K562 (cell line): ENCODE data around the gene C2orf81. TPM values are rescaled to one million over a fixed set of nuclear protein-coding genes. Genes with fewer than 3 reads are reported as not detected.

Experiments
- ATAC-seq: fragments of 200-7000 bp; cut with Tn5 transposase; 3 replicates; pipeline ENCODE4 v1.9.1; 2020; ENCODE audit warnings: moderate library complexity
- BruUV-seq: library from RNA; stranded (reverse); fragments of 400-500 nt; replicated peaks from 2 replicates; lab custom pipeline; 2021; lab: Mats Ljungman, UMichigan
- CTCF ChIA-PET: fragments of 300-600 bp; formaldehyde crosslinking; extraction: SDS; loops from one replicate; lab custom pipeline; 2021; ENCODE audit warnings: low intra/inter-chr PET ratio; lab: Yijun Ruan, JAX
- POLR2A ChIA-PET: fragments of 300-600, 350-650 bp; sonication (Branson Sonifier 250); formaldehyde crosslinking; extraction: SDS; loops from one replicate; lab custom pipeline; 2021; ENCODE audit warnings: antibody characterized with exemption, inconsistent platforms; lab: Yijun Ruan, JAX
- DNase-seq, 4 experiments: peaks; one replicate each; pipeline versions ENCODE4 v3.0.0 to v3.0.0-alpha.2; 2011 to 2018; ENCODE audit warnings: low spot score in 3 of 4, mixed read lengths in 3 of 4; ENCODE audit errors: extremely low read depth in 1 of 4
- FAIRE-seq: peaks from 2 replicates; lab custom pipeline; 2011; peaks lifted over from hg19 to GRCh38; lab: Jason Lieb, UNC
- H2AFZ ChIP-seq: 2 replicates; pipeline ENCODE4 v1.6.0; 2011; ENCODE audit warnings: low read depth, low read length, control low read depth, inconsistent platforms
- H3K27ac ChIP-seq: fragments of 200-600 bp; 3 replicates; pipeline ENCODE4 v1.8.0; 2011; ENCODE audit warnings: low read depth, mild to moderate bottlenecking, control low read depth, inconsistent platforms, low read length, moderate library complexity, mixed read lengths; ENCODE audit errors: extremely low read depth
- H3K27me3 ChIP-seq, 2 experiments: fragments of 300-600 bp in 1 of 2; 2 replicates in 1 of 2; 3 replicates in 1 of 2; pipeline versions ENCODE4 v1.6.0 to v1.8.0; 2011; ENCODE audit warnings: inconsistent platforms in 2 of 2, low read length in 2 of 2, mild to moderate bottlenecking in 1 of 2, mixed read lengths in 1 of 2, moderate library complexity in 1 of 2; ENCODE audit not compliant: control insufficient read depth in 2 of 2, insufficient read depth in 2 of 2
- H3K36me3 ChIP-seq: fragments of 300-600 bp; 3 replicates; pipeline ENCODE4 v1.8.0; 2011; ENCODE audit warnings: mild to moderate bottlenecking, low read length, inconsistent platforms; ENCODE audit not compliant: control insufficient read depth, insufficient read depth
- H3K4me1 ChIP-seq, 2 experiments: fragments of 200-600 bp in 1 of 2; replicated peaks in 1 of 2; 2 replicates in 1 of 2; 3 replicates in 1 of 2; pipeline versions ENCODE4 v1.5.1 to v1.8.0; 2011; ENCODE audit warnings: inconsistent platforms in 2 of 2, low read length in 2 of 2, mild to moderate bottlenecking in 1 of 2, mixed read lengths in 1 of 2, moderate library complexity in 1 of 2; ENCODE audit not compliant: control insufficient read depth in 2 of 2, insufficient read depth in 2 of 2
- H3K4me2 ChIP-seq: 2 replicates; pipeline ENCODE4 v1.6.1; 2011; ENCODE audit warnings: low read length, control low read depth, inconsistent platforms, mixed read lengths; ENCODE audit not compliant: insufficient read depth
- H3K4me3 ChIP-seq: fragments of 200-600 bp; sonication (generic), shearing (Covaris generic); 2 replicates; pipeline ENCODE4 v1.5.1; 2016; ENCODE audit warnings: control low read depth, inconsistent platforms
- H3K79me2 ChIP-seq: fragments of 200-600 bp; 3 replicates; pipeline ENCODE4 v1.8.0; 2011; ENCODE audit warnings: low read length, inconsistent platforms; ENCODE audit not compliant: control insufficient read depth, insufficient read depth
- H3K9ac ChIP-seq, 2 experiments: 2 replicates each; pipeline versions ENCODE4 v1.6.0 to v1.6.1; 2011; ENCODE audit warnings: low read depth in 2 of 2, low read length in 2 of 2, control low read depth in 1 of 2, inconsistent platforms in 1 of 2, mild to moderate bottlenecking in 1 of 2, mixed read lengths in 1 of 2; ENCODE audit not compliant: insufficient read depth in 1 of 2
- H3K9me1 ChIP-seq: one replicate; pipeline ENCODE4 v1.6.0; 2011; ENCODE audit warnings: inconsistent platforms, mild to moderate bottlenecking, low read length, moderate library complexity; ENCODE audit not compliant: control insufficient read depth, insufficient read depth
- H3K9me3 ChIP-seq: replicated peaks from 2 replicates; pipeline ENCODE4 v1.5.1; 2011; ENCODE audit warnings: low read depth, low read length, inconsistent platforms; ENCODE audit not compliant: control insufficient read depth, insufficient read depth
- H4K20me1 ChIP-seq: replicated peaks from 2 replicates; pipeline ENCODE4 v1.6.1; 2011; ENCODE audit warnings: low read length, inconsistent platforms, mixed read lengths; ENCODE audit not compliant: control insufficient read depth, insufficient read depth
- HDAC6 ChIP-seq: IDR thresholded peaks from 2 replicates; pipeline ENCODE4 v1.6.1; 2012; ENCODE audit warnings: low read depth, mild to moderate bottlenecking, control low read depth, inconsistent platforms, low read length, moderate library complexity
- HINFP ChIP-seq: fragments of 450-650 bp; conservative IDR thresholded peaks from 2 replicates; pipeline ENCODE4 v1.6.1; 2016; ENCODE audit warnings: missing genetic modification characterization, low read depth, mild to moderate bottlenecking, control low read depth, missing compliant biosample characterization
- MAFK ChIP-seq: IDR thresholded peaks from 2 replicates; pipeline ENCODE4 v1.6.1; 2011; ENCODE audit warnings: low read length, improper control_type of control experiment
- MAZ ChIP-seq, 2 experiments: fragments of 450-650 bp in 1 of 2; sonication (generic) in 1 of 2; formaldehyde crosslinking; IDR thresholded peaks in 1 of 2; conservative IDR thresholded peaks in 1 of 2; 2 replicates each; pipeline versions ENCODE4 v1.4.0 to v1.5.0; 2020; ENCODE audit warnings: mild to moderate bottlenecking in 1 of 2, missing genetic modification reagents in 1 of 2
- MBD2 ChIP-seq: sonication (generic); IDR thresholded peaks from 2 replicates; pipeline ENCODE4 v1.6.1; 2016; ENCODE audit warnings: low read depth, borderline replicate concordance
- PHF8 ChIP-seq: fragments of 200-600 bp; sonication (generic); IDR thresholded peaks from 2 replicates; pipeline ENCODE4 v1.6.1; 2012; ENCODE audit warnings: mixed run types, mild to moderate bottlenecking, inconsistent platforms, low read length, moderate library complexity, borderline replicate concordance
- PML ChIP-seq: IDR thresholded peaks from 2 replicates; pipeline ENCODE4 v1.6.1; 2012; ENCODE audit warnings: low read length, inconsistent platforms
- PRDM10 ChIP-seq: fragments of 450-650 bp; IDR thresholded peaks from 2 replicates; pipeline ENCODE4 v1.6.1; 2018; ENCODE audit not compliant: partially characterized antibody
- SMARCE1 ChIP-seq: fragments of 450-650 bp; IDR thresholded peaks from 2 replicates; pipeline ENCODE4 v1.7.1; 2016; ENCODE audit warnings: mild to moderate bottlenecking
- SP2 ChIP-seq: IDR thresholded peaks from 2 replicates; pipeline ENCODE4 v1.6.1; 2011; ENCODE audit warnings: mild to moderate bottlenecking, low read depth, low read length, moderate library complexity; ENCODE audit not compliant: poor library complexity, severe bottlenecking; ENCODE audit errors: extremely low read depth
- TAF7 ChIP-seq: fragments of 450-650 bp; IDR thresholded peaks from 2 replicates; pipeline ENCODE4 v1.6.1; 2016; ENCODE audit warnings: missing genetic modification characterization, missing compliant biosample characterization
- TCF7L2 ChIP-seq: fragments of 150-350 bp; IDR thresholded peaks from 2 replicates; pipeline ENCODE4 v1.6.1; 2016; ENCODE audit warnings: low read depth, mild to moderate bottlenecking, low read length, moderate library complexity
- ZBTB7A ChIP-seq: IDR thresholded peaks from 2 replicates; pipeline ENCODE4 v1.6.1; 2011; ENCODE audit warnings: low read depth, mild to moderate bottlenecking, low read length, moderate library complexity, borderline replicate concordance; ENCODE audit not compliant: control insufficient read depth
- WGBS: fragments of 100-300 bp; shearing (Covaris generic); methylation state at CpG from one replicate; pipeline ENCODE4 v1.1.6; 2016; ENCODE audit warnings: low coverage, mixed read lengths; ENCODE audit not compliant: insufficient coverage; ENCODE audit errors: missing lambda C conversion rate; 5-methylcytosine and 5-hydroxymethylcytosine counted together
- in situ Hi-C: fragments of 300-500 bp; cut with MboI; formaldehyde crosslinking; loops from 4 replicates; pipeline ENCODE4 v1.15.0; 2018; ENCODE audit warnings: inconsistent platforms, mixed read lengths
- intact Hi-C: fragments of 100-400 bp; cut with micrococcal nuclease; formaldehyde crosslinking; loops from 2 replicates; pipeline ENCODE4 v1.14.2; 2022
- polyA plus RNA-seq, 8 experiments: library from polyadenylated mRNA; depleted of rRNA in 4 of 8; stranded (reverse) in 5 of 8; unstranded in 3 of 8; fragments of >200 nt; fragmentation: Nextera tagmentation in 2 of 8; fragmentation: Illumina TruSeq in 1 of 8; extraction: Ambion mirVana in 2 of 8; extraction: Trizol in 1 of 8; gene quantifications; 2 replicates each; pipeline versions ENCODE4 v1.2.1 to v1.2.3, GENCODE V29; 2011 to 2014; ENCODE audit warnings: inconsistent platforms in 1 of 8, missing spikeins in 1 of 8
- total RNA-seq, 7 experiments: library from RNA; depleted of rRNA in 6 of 7; stranded (reverse); fragments of >200 nt in 6 of 7; fragmentation: Illumina TruSeq in 2 of 7; extraction: Trizol in 2 of 7; gene quantifications; 2 replicates each; pipeline versions ENCODE4 v1.2.1 to v1.2.3, GENCODE V29; 2011 to 2021; ENCODE audit warnings: low replicate concordance in 1 of 7

Gene C2orf81
- total and polyA plus RNA-seq, 9 of the 15 experiments (the other 6 are each of a cell fraction or from before 2014, with no cell fraction given), result 0.06 TPM; not detected in 8

GRCh38 chr2:74440378-74441169 is 19.2 kb upstream of the C2orf81 start (continued):
- TF ChIP-seq HDAC6 (no peak), SP2 (no peak), MBD2 (no peak), PML (no peak), HINFP (tag) (no peak), PHF8 (peak; percentile 79; the same call in 1 of the 2 replicates), TCF7L2 (no peak)

GRCh38 chr2:74439803-74440377 is 18.5 kb upstream of the C2orf81 start:
- intact Hi-C loops (no loop called here), in situ Hi-C loops (no loop called here)
- ATAC-seq, result peak; percentile 24
- FAIRE-seq, result no peak
- Histone ChIP-seq H3K27me3 (no peaks in the 10 kb centered on the region), H3K79me2 (no peaks in the 10 kb centered on the region), H2AFZ (peak overlapping the region; percentile 98), H3K9me1 (no peaks in the 10 kb centered on the region), H3K27ac (peak overlapping the region; percentile 46; the same call in 2 of the 3 replicates), H3K9ac (peak overlapping the region; percentile 65 to 94), H3K4me3 (peak overlapping the region; percentile 41), H3K9me3 (no peaks in the 10 kb centered on the region), H3K4me1 (peaks cover 22 to 45% of the 10 kb centered on the region in 2 experiments; a peak in 4 of 5 replicates), H3K4me2 (peak overlapping the region; percentile 87), H4K20me1 (no peaks in the 10 kb centered on the region), H3K36me3 (no peaks in the 10 kb centered on the region)
- ChIA-PET CTCF (no interaction called here), POLR2A (interaction anchor here (0.5 to 1.7 kb wide), 7 partner anchors 10 to 613 kb away, joined by 3 to 9 read pairs (median 5); partner anchors contain the start of gene INO80B)
- WGBS, result 37% methylated on average over 10 of the region's 14 CpGs
- TSS peak; percentile 80 for BruUV-seq
- peak in 2 of 4 experiments; percentile 44 to 49 for DNase-seq
- TF ChIP-seq PRDM10 (peak; percentile 48), MAZ (CRISPR knock-in tag; conservative IDR thresholded peaks at IDR 0.05 in 1 of 2, IDR thresholded peaks at IDR 0.05 in 1 of 2) (0 out of 4 replicates have a peak, but pooled peaks of 1 of the 2 experiments have one; percentile 60), SMARCE1 (peak; percentile 35; the same call in 1 of the 2 replicates), MAFK (0 out of 2 replicates have a peak, but pooled peaks have one; percentile 9), ZBTB7A (no peak), TAF7 (peak; percentile 10; the same call in 1 of the 2 replicates)
